HEK293 (cell line): ENCODE data around the gene PLEKHG3.
A peak's percentile ranks its signal among the peaks of the same experiment; 100 is the strongest.

Source experiments
- CTCF ChIA-PET: fragments of 350-600 bp; formaldehyde crosslinking; extraction: SDS; loops from one replicate; lab custom pipeline; 2021; ENCODE audit warnings: antibody characterized with exemption; lab: Yijun Ruan, JAX
- POLR2A ChIA-PET: fragments of 300-600 bp; formaldehyde crosslinking; extraction: SDS; loops from one replicate; lab custom pipeline; 2020; ENCODE audit warnings: antibody characterized with exemption, inconsistent platforms; lab: Yijun Ruan, JAX
- H3K27ac ChIP-seq: fragments of 200-500 bp; sonication (Bioruptor generic); 2 replicates; pipeline ENCODE4 v1.5.1; 2014; ENCODE audit warnings: low read depth, low read length, control low read depth, inconsistent platforms; ENCODE audit errors: extremely low read depth
- H3K36me3 ChIP-seq, 2 experiments: fragments of 200-500 bp in 1 of 2; sonication (Bioruptor generic) in 1 of 2; 1 replicate in 1 of 2; 2 replicates in 1 of 2; pipeline ENCODE4 v1.5.1; 2014 to 2017; ENCODE audit warnings: inconsistent platforms in 2 of 2, low read length in 2 of 2; ENCODE audit not compliant: control insufficient read depth in 2 of 2, insufficient read depth in 1 of 2
- H3K4me1 ChIP-seq: fragments of 200-500 bp; sonication (Bioruptor generic); 2 replicates; pipeline ENCODE4 v1.5.1; 2014; ENCODE audit warnings: mild to moderate bottlenecking, low read length, inconsistent platforms; ENCODE audit not compliant: control insufficient read depth, insufficient read depth
- H3K4me3 ChIP-seq: 2 replicates; pipeline ENCODE4 v1.5.1; 2011; ENCODE audit warnings: low read depth, mild to moderate bottlenecking, control low read depth, low read length, moderate library complexity
- H3K9me3 ChIP-seq: fragments of 200-500 bp; sonication (Bioruptor generic); 2 replicates; pipeline ENCODE4 v1.5.1; 2014; ENCODE audit warnings: low read depth, low read length, inconsistent platforms; ENCODE audit not compliant: control insufficient read depth, insufficient read depth
- KLF1 ChIP-seq: fragments of 450-650 bp; formaldehyde crosslinking; IDR thresholded peaks from 2 replicates; pipeline ENCODE4 v1.5.1; 2016; ENCODE audit warnings: missing biosample characterization, missing genetic modification characterization
- KLF8 ChIP-seq: fragments of 450-650 bp; formaldehyde crosslinking; IDR thresholded peaks from 2 replicates; pipeline ENCODE4 v1.5.1; 2016; ENCODE audit warnings: missing biosample characterization, missing genetic modification characterization
- OSR2 ChIP-seq: fragments of 450-650 bp; formaldehyde crosslinking; IDR thresholded peaks from 2 replicates; pipeline ENCODE4 v1.5.1; 2016; ENCODE audit warnings: missing biosample characterization, missing genetic modification characterization
- SALL2 ChIP-seq: fragments of 450-650 bp; formaldehyde crosslinking; IDR thresholded peaks from 2 replicates; pipeline ENCODE4 v1.5.0; 2017; ENCODE audit warnings: missing biosample characterization, mild to moderate bottlenecking, missing genetic modification characterization, borderline replicate concordance
- TRIM28 ChIP-seq: IDR thresholded peaks from 2 replicates; pipeline ENCODE4 v1.6.1; 2011; ENCODE audit warnings: low read length, control low read depth, borderline replicate concordance
- YY2 ChIP-seq: fragments of 450-650 bp; formaldehyde crosslinking; IDR thresholded peaks from 2 replicates; pipeline ENCODE4 v1.5.1; 2016; ENCODE audit warnings: missing biosample characterization, missing genetic modification characterization
- ZNF2 ChIP-seq: fragments of 450-650 bp; formaldehyde crosslinking; IDR thresholded peaks from 2 replicates; pipeline ENCODE4 v1.5.1; 2016; ENCODE audit warnings: missing biosample characterization, missing genetic modification characterization
- ZNF324 ChIP-seq: fragments of 450-650 bp; formaldehyde crosslinking; IDR thresholded peaks from 2 replicates; pipeline ENCODE4 v1.5.1; 2016; ENCODE audit warnings: missing biosample characterization, missing genetic modification characterization
- ZNF549 ChIP-seq: fragments of 450-650 bp; IDR thresholded peaks from 2 replicates; pipeline ENCODE4 v1.5.1; 2018; ENCODE audit warnings: missing biosample characterization, missing genetic modification characterization, mild to moderate bottlenecking, inconsistent platforms, moderate library complexity
- ZNF596 ChIP-seq: fragments of 450-650 bp; IDR thresholded peaks from 2 replicates; pipeline ENCODE4 v1.5.0; 2018; ENCODE audit warnings: missing biosample characterization, mild to moderate bottlenecking, missing genetic modification characterization, moderate library complexity
- TF ChIP-seq, protein P1 (sequence below): fragments of 450-650 bp; formaldehyde crosslinking; IDR thresholded peaks from 2 replicates; pipeline ENCODE4 v1.5.1; 2016; ENCODE audit warnings: missing biosample characterization, missing genetic modification characterization, borderline replicate concordance
- TF ChIP-seq, protein P2 (sequence below): fragments of 450-650 bp; formaldehyde crosslinking; IDR thresholded peaks from 2 replicates; pipeline ENCODE4 v1.5.1; 2016; ENCODE audit warnings: missing biosample characterization, missing genetic modification characterization
- TF ChIP-seq, protein P3 (sequence below): fragments of 450-650 bp; formaldehyde crosslinking; IDR thresholded peaks from 2 replicates; pipeline ENCODE4 v1.5.1; 2016; ENCODE audit warnings: missing biosample characterization, missing genetic modification characterization
- TF ChIP-seq, protein P4 (sequence below): fragments of 450-650 bp; formaldehyde crosslinking; IDR thresholded peaks from 2 replicates; pipeline ENCODE4 v1.5.1; 2016; ENCODE audit warnings: missing biosample characterization, missing genetic modification characterization, low read depth
- TF ChIP-seq, protein P5 (sequence below): IDR thresholded peaks from 2 replicates; pipeline ENCODE4 v1.6.1; 2011; ENCODE audit warnings: mild to moderate bottlenecking, low read depth, low read length, borderline replicate concordance
- TF ChIP-seq, protein P6 (sequence below): fragments of 450-650 bp; formaldehyde crosslinking; IDR thresholded peaks from 2 replicates; pipeline ENCODE4 v1.5.1; 2016; ENCODE audit warnings: missing biosample characterization, missing genetic modification characterization
- TF ChIP-seq, protein P7 (sequence below): fragments of 450-650 bp; formaldehyde crosslinking; IDR thresholded peaks from 2 replicates; pipeline ENCODE4 v1.5.0; 2017; ENCODE audit warnings: missing biosample characterization, missing genetic modification characterization, borderline replicate concordance
- TF ChIP-seq, protein P8 (sequence below): fragments of 450-650 bp; formaldehyde crosslinking; IDR thresholded peaks from 2 replicates; pipeline ENCODE4 v1.5.1; 2016; ENCODE audit warnings: missing biosample characterization, missing genetic modification characterization, borderline replicate concordance

The PLEKHG3 gene

DNA sequence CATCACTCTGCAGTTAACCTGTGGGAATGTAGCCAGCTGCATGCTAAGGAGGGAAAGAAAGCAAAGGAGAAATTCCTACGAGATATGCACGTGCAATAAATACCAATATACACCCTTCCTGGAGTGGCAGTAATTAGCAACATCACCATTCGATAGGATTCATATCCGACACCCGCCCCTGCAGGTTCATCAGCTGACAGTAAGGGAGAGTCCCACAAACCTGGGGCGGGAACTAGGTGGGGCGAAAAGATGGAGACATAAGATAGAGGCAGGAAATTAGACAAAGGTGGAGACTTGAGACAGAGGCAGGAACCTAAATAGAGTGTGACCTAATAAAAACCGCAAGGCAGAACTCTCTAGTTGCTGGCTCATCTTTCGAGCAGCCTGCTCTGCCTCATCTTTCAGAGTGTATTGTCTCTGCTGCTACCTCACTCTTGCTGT is 51.6 kb downstream of the PLEKHG3 start:
- ChIA-PET POLR2A (interaction anchor here (1.1 kb wide), 1 partner anchor 215 kb away, joined by 3 read pairs; the partner anchor contains the start of gene HSPA2), CTCF (interaction anchor here (0.6 to 1.1 kb wide), 2 partner anchors 58 to 136 kb away, joined by 3 read pairs; no protein-coding TSS in a partner anchor)
- H3K9me3 ChIP-seq = no peaks in the 10 kb centered on the region
- no peak overlapping the region for H3K27ac ChIP-seq
- H3K36me3 ChIP-seq = no peaks in the 10 kb centered on the region
- H3K4me1 ChIP-seq = peaks cover 13% of the 10 kb centered on the region
- TF ChIP-seq, protein P1, sequence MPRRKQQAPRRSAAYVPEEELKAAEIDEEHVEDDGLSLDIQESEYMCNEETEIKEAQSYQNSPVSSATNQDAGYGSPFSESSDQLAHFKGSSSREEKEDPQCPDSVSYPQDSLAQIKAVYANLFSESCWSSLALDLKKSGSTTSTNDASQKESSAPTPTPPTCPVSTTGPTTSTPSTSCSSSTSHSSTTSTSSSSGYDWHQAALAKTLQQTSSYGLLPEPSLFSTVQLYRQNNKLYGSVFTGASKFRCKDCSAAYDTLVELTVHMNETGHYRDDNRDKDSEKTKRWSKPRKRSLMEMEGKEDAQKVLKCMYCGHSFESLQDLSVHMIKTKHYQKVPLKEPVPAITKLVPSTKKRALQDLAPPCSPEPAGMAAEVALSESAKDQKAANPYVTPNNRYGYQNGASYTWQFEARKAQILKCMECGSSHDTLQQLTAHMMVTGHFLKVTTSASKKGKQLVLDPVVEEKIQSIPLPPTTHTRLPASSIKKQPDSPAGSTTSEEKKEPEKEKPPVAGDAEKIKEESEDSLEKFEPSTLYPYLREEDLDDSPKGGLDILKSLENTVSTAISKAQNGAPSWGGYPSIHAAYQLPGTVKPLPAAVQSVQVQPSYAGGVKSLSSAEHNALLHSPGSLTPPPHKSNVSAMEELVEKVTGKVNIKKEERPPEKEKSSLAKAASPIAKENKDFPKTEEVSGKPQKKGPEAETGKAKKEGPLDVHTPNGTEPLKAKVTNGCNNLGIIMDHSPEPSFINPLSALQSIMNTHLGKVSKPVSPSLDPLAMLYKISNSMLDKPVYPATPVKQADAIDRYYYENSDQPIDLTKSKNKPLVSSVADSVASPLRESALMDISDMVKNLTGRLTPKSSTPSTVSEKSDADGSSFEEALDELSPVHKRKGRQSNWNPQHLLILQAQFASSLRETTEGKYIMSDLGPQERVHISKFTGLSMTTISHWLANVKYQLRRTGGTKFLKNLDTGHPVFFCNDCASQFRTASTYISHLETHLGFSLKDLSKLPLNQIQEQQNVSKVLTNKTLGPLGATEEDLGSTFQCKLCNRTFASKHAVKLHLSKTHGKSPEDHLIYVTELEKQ (tag by site-specific recombination) = no peak
- TF ChIP-seq KLF1 (tag by site-specific recombination) (peak; percentile 95), YY2 (tag by site-specific recombination) (no peak), ZNF549 (tag by site-specific recombination) (no peak), ZNF596 (tag by site-specific recombination) (no peak), ZNF324 (tag by site-specific recombination) (no peak)
- TF ChIP-seq, protein P2, sequence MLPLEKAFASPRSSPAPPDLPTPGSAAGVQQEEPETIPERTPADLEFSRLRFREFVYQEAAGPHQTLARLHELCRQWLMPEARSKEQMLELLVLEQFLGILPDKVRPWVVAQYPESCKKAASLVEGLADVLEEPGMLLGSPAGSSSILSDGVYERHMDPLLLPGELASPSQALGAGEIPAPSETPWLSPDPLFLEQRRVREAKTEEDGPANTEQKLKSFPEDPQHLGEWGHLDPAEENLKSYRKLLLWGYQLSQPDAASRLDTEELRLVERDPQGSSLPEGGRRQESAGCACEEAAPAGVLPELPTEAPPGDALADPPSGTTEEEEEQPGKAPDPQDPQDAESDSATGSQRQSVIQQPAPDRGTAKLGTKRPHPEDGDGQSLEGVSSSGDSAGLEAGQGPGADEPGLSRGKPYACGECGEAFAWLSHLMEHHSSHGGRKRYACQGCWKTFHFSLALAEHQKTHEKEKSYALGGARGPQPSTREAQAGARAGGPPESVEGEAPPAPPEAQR = no peak
- TF ChIP-seq, protein P3, sequence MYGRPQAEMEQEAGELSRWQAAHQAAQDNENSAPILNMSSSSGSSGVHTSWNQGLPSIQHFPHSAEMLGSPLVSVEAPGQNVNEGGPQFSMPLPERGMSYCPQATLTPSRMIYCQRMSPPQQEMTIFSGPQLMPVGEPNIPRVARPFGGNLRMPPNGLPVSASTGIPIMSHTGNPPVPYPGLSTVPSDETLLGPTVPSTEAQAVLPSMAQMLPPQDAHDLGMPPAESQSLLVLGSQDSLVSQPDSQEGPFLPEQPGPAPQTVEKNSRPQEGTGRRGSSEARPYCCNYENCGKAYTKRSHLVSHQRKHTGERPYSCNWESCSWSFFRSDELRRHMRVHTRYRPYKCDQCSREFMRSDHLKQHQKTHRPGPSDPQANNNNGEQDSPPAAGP = peak; percentile 83; the same call in 1 of the 2 replicates
- H3K4me3 ChIP-seq = no peak overlapping the region

DNA sequence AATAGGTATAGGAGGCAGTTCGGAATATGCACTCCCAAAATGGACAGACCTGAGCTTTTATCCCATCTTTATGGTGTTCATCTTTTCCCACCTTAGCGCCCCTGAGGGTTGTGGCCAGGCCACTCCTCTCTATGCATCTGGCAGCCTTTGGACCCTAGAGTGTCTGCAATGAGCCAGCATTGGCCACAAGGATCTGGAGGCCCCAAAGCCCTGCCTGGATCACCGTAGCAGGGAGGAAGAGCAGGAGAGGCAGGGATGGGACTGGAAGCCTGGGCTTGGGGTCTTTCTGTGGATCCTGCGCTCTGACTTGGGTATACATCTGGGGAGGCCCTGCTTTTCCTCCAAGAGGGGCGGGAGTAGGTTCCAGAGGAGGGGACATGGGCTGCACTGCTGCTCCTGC is 52.5 kb downstream of the PLEKHG3 start:
- Histone ChIP-seq H3K4me3 (no peak overlapping the region), H3K9me3 (no peaks in the 10 kb centered on the region), H3K4me1 (peaks cover 19% of the 10 kb centered on the region), H3K27ac (no peak overlapping the region), H3K36me3 (no peaks in the 10 kb centered on the region)
- ChIA-PET POLR2A (no interaction called here), CTCF (interaction anchor here (0.7 to 1.1 kb wide), 2 partner anchors 30 to 135 kb away, joined by 3 read pairs; no protein-coding TSS in a partner anchor)
- TF ChIP-seq ZNF2 (tag by site-specific recombination) (no peak), TRIM28 (no peak), SALL2 (tag by site-specific recombination) (no peak), OSR2 (no peak), KLF8 (no peak)
- TF ChIP-seq, protein P4, sequence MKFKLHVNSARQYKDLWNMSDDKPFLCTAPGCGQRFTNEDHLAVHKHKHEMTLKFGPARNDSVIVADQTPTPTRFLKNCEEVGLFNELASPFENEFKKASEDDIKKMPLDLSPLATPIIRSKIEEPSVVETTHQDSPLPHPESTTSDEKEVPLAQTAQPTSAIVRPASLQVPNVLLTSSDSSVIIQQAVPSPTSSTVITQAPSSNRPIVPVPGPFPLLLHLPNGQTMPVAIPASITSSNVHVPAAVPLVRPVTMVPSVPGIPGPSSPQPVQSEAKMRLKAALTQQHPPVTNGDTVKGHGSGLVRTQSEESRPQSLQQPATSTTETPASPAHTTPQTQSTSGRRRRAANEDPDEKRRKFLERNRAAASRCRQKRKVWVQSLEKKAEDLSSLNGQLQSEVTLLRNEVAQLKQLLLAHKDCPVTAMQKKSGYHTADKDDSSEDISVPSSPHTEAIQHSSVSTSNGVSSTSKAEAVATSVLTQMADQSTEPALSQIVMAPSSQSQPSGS (tag by site-specific recombination) = no peak
- TF ChIP-seq, protein P5, sequence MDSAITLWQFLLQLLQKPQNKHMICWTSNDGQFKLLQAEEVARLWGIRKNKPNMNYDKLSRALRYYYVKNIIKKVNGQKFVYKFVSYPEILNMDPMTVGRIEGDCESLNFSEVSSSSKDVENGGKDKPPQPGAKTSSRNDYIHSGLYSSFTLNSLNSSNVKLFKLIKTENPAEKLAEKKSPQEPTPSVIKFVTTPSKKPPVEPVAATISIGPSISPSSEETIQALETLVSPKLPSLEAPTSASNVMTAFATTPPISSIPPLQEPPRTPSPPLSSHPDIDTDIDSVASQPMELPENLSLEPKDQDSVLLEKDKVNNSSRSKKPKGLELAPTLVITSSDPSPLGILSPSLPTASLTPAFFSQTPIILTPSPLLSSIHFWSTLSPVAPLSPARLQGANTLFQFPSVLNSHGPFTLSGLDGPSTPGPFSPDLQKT = no peak
- TF ChIP-seq, protein P6, sequence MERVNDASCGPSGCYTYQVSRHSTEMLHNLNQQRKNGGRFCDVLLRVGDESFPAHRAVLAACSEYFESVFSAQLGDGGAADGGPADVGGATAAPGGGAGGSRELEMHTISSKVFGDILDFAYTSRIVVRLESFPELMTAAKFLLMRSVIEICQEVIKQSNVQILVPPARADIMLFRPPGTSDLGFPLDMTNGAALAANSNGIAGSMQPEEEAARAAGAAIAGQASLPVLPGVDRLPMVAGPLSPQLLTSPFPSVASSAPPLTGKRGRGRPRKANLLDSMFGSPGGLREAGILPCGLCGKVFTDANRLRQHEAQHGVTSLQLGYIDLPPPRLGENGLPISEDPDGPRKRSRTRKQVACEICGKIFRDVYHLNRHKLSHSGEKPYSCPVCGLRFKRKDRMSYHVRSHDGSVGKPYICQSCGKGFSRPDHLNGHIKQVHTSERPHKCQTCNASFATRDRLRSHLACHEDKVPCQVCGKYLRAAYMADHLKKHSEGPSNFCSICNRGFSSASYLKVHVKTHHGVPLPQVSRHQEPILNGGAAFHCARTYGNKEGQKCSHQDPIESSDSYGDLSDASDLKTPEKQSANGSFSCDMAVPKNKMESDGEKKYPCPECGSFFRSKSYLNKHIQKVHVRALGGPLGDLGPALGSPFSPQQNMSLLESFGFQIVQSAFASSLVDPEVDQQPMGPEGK (tag by site-specific recombination) = no peak
- TF ChIP-seq, protein P7, sequence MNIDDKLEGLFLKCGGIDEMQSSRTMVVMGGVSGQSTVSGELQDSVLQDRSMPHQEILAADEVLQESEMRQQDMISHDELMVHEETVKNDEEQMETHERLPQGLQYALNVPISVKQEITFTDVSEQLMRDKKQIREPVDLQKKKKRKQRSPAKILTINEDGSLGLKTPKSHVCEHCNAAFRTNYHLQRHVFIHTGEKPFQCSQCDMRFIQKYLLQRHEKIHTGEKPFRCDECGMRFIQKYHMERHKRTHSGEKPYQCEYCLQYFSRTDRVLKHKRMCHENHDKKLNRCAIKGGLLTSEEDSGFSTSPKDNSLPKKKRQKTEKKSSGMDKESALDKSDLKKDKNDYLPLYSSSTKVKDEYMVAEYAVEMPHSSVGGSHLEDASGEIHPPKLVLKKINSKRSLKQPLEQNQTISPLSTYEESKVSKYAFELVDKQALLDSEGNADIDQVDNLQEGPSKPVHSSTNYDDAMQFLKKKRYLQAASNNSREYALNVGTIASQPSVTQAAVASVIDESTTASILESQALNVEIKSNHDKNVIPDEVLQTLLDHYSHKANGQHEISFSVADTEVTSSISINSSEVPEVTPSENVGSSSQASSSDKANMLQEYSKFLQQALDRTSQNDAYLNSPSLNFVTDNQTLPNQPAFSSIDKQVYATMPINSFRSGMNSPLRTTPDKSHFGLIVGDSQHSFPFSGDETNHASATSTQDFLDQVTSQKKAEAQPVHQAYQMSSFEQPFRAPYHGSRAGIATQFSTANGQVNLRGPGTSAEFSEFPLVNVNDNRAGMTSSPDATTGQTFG (tag by site-specific recombination) = no peak
- TF ChIP-seq, protein P8, sequence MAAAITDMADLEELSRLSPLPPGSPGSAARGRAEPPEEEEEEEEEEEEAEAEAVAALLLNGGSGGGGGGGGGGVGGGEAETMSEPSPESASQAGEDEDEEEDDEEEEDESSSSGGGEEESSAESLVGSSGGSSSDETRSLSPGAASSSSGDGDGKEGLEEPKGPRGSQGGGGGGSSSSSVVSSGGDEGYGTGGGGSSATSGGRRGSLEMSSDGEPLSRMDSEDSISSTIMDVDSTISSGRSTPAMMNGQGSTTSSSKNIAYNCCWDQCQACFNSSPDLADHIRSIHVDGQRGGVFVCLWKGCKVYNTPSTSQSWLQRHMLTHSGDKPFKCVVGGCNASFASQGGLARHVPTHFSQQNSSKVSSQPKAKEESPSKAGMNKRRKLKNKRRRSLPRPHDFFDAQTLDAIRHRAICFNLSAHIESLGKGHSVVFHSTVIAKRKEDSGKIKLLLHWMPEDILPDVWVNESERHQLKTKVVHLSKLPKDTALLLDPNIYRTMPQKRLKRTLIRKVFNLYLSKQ = no peak
